Dermis microvascular lymphatic vessel endothelial cell (primary cell): ENCODE data around the gene LRG1. TPM values are rescaled to one million over a fixed set of nuclear protein-coding genes. Genes with fewer than 3 reads are reported as not detected.
A peak's percentile ranks its signal among the peaks of the same experiment; 100 is the strongest.

Experiments used
- DNase-seq, 2 donors: peaks; one replicate each; pipeline versions ENCODE4 v3.0.0 to v3.0.0-alpha.2; 2010; ENCODE audit warnings: low read depth in 2 of 2
- total RNA-seq: library from RNA; depleted of rRNA; stranded (reverse); fragments of >200 nt; gene quantifications from 2 replicates; pipeline ENCODE4 v1.2.1, GENCODE V29; 2014

Gene LRG1
- total RNA-seq, 1 donor from 2014 or later: 0.90 TPM

DNA sequence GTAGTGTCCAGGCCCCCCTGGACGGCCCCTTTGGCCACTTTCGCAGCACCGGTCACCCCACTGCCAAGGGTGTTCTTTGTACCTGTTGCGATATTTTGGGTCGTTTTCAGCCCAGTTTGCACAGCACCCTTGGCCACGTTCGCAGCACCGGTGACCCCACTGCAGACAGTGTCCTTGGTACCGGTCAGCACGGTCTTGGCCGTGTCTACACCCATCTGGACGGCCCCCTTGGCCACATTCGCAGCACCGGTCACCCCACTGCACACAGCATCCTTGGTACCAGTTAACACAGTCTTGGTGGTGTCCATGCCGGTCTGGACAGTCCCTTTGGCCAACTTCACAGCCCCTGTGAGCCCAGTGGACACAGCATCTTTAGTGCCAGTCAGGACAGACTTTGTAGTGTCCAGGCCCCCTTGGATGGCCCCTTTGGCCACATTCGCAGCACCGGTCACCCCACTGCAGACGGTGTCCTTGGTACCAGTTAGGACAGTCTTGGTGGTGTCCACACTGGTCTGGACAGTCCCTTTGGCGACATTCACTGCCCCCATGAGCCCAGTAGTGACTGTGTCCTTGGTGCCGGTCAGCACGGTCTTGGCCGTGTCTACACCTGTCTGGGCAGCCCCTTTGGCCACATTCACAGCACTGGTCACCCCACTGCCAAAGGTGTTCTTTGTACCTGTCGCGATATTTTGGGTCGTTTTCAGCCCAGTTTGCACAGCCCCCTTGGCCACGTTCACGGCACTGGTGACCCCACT is 28.4 kb downstream of the LRG1 start:
- no peak for DNase-seq

DNA sequence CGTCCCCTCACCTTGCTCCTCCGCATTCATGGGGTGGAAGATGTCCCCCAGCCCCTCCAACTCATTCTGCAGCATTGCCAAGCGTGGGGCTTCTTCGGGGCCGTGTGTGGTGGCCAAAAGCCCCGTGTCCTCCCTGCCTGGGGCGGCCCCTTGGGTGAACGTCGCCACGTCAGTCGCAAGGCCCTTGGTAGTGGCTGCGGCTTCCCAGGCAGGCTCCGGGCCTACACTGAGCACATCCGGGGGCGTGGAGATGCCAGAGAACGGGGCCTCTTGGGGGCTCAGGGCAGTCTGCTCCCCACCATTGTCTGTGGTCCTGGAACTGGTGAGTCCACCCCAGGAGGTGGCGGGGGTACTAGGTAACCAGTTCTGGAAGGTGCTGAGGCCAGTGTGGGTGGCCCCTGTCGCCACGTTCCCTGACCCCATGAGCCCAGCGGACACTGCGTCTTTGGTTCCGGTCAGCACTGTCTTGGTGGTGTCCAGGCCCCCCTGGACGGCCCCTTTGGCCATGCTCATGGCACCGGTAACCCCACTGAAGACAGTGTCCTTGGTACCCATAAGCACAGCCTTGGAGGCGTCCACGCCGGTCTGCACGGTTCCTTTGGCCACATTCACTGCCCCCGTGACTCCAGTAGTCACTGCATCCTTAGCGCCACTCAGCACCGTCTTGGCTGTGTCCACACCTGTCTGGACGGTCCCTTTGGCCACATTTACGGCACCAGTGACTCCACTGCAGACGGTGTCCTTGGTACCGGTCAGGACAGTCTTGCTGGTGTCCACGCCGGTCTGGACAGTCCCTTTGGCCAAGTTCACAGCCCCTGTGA is 29.2 kb downstream of the LRG1 start:
- no peak for DNase-seq

DNA sequence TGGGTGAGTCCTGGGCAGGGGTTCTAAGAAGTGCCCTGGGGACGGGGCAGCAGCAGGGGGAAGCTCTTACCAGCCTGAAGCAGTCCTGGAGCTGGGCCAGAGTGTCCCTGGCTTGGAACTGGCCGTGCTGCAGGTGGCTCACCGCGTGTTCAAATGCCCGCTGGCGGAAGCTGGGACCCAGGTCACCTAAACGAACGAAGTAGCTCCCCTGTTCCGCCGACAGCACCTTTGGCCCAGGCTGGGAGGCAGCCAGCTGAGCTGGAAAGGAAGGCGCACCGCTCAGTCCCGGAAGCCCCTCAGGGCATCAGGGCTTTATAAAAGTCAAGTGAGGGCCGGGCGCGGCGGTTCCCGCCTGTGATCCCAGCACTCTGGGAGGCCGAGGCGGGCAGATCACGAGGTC is 31.1 kb downstream of the LRG1 start:
- DNase-seq: peak in 1 of 2 donors; percentile 9

DNA sequence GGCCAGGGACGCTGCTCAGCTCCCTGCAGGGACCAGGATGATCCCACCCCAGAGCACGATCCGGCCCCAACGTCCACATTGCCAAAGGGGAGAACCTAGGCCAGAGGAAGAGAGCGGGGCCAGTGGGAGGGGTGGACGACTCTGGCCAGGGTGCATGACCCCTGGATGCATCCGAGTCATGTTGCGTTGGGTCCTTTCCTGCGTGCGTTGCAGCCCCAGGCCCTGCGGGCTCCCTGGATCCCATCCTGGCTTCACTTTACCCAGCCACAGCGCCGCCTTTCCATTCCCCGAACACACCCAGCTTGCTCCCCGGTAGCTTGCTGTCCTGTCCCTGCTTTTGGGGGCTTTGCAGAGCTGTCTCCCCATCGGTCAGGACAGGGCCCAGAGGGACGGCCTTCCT is 32.0 kb downstream of the LRG1 start:
- DNase-seq: no peak

DNA sequence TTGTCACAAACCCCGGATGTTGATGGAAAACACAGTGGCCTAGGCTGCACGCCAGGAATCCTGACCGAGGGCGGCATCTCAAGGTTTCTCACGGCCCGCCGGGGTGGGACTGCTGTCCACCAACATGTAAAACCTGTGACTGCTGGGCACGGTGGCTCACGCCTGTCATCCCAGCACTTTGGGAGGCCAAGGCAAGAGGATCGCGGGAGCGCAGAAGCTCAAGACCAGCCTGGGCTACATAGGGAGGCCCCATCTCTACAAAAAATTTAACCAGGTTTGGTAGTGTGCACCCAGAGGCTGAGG is 32.7 kb downstream of the LRG1 start:
- DNase-seq: no peak

DNA sequence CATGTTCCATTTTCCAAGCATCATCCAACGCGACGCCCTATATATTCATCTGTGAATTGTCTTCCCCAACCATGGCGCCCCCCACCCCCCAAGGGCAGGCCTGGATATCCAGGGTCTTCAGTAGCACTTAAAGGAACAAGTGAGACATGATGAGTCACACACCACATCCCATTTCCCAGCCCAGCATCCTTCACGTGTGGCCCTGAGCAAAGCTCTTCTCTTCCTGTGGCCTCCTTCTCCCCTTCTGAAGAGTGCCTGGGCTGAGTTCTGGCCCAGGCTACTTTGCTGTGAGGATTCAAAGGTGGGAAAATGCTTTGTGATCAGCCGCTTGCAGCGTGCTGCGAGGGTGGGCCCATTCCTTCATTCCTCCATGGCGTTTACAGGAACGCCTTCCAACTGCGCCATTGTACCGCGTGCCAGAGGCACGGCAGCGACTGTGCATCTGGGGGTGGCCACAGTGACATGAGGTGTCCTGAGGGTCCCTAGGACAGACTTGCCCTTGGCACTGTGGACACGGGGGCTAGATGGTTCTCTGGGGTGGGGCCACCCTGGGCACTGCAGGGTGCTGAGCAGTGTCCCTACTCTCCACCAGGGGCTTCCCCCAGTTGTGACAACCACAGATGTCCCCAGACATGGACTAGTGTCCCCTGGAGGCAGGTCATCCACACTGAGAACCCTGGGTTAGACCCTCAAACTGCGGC is 33.2 kb downstream of the LRG1 start:
- peak in 1 of 2 donors; percentile 54 for DNase-seq

DNA sequence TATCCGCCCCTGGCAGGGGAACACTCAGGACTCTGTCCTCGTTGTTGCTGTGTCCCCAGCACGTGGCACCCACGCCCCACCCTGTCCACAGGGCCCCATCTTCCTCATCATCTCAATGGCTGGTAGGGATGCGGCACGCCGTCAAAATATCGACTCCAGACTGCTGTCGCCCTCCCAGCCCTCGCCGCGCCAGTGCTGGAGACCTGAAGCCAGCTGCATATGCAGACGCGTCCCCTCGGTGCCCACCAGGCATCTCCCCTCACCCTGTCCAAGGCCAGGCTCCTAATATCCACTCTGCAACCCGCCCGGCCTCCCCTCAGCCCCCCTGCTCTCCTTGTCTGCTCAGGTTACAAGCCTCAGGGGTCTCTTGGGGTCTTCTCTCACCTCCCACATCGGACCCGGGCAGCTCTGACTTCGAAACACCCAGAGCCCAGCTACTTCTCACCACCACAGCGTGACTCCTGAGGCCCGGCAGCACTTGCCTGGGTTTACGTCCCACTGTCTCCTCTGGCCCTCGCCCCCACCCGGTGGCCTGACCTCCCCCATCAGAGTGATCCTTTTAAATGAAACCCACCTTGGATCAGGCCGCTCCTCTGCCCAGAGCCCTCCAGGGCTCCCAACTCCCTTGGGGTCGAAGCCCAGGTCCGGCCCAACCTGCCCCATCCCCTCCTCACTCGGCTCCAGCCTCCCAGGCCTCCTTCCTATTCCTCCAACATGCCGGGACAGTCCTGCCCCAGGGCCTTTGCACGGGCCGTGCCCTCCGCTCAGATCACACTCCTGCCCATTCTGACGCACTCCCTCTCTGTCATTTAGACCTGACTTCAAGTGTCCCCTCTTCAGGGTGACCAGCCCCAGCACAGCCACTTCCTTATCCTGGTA is 34.0 kb downstream of the LRG1 start:
- DNase-seq: no peak

DNA sequence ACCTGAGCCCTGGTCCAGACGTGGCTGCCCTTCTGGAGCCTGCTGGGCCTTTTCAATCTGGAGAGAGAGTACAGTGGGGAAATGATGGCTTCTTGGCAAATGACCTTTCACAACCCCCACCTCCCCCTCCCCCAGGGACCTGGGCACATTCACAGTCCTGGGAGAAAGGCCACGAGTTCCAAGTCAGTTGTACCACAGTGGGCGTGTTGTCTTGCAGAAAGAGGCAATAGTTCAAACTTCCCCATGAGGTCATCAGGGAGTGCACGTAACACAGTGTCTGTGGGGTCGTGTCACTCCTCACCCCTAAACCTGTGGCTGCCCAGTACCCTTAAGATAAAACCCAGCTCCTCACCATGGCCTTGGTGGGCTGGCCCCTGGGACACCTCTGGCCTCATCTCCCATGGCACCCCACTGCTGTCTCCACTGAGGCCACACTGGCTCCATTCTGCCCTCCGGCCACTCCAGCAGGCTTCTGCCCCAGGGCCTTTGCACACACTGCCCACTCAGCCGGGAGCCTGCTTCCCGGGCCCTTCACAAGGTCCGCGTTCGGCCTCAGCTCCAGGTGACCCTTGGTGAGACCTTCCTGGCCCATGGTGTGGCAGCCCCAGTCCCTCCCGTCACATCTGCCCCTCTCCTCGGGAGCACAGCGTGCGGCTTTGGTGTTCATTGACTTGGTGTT is 34.8 kb downstream of the LRG1 start:
- no peak for DNase-seq

DNA sequence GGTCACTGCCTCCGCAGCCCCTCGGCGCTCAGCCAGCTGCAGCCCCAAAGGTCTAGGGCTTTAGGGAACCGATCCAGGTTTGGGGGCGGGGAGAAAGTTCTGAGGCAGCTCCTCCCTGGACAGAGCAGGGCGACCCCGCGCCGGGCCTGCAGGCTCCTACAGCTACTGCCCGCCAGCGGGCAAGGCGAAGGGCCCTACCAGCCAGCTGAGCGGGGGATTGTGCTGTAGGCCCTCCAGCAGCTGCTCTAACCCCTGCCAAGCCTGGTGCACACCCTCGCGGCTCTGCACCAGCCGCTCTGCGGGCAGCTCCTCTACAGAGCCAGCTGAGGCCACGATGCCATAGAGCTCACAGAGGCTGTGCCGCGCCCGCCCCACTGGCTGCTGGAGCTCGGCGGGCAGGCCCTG is 35.5 kb downstream of the LRG1 start:
- no peak for DNase-seq

DNA sequence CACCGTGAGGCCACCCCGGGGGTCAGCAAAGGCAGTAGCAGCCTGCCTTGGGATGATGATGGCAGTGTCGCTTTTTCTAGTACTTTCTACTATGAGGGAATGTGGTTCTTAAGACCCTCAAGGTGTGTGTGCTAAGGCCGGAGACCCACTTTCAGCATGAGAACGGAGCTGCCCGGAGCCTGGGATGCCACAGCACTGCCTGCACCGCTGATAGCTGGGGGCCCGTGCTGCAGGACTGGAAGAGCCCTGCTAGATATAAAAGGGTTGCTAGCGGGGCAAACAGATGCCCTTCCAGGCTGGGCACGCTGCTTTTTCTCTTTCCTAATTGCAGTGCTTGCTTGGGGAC is 36.0 kb downstream of the LRG1 start:
- no peak for DNase-seq

DNA sequence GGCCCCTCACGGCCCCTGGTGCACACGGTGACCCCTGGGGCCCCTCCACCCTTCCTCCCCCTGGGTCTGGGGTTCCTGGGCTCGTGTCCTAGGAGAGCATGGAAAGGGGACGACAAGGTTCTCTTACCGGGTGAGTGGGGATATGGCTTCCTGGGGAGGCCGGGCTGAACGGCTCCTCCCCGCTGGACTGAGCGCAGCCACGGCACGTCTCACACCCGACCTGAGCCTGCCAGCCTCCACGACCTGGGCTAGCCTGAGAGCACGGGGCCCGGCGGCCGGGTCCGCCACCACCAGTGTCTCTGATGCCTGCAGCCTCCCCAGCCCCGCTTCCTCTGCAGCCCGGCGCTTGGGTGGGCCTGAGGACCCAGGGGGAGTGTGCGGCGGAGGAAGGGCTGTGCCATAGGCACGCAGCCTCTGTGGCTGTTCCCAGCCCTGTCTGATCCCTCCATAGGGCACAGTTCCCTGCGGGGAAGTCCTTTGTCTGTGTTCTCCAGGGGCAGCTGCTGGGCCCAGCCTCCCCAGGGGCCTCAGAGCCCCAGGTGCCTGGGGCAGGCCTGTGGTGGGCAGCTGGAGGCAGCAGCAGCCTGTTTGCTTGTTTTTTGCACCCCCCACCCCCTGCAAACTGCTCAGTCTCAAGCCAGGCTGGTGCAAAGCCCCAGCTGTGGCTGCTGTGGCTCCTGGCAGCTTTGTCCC is 36.6 kb downstream of the LRG1 start:
- DNase-seq: no peak

DNA sequence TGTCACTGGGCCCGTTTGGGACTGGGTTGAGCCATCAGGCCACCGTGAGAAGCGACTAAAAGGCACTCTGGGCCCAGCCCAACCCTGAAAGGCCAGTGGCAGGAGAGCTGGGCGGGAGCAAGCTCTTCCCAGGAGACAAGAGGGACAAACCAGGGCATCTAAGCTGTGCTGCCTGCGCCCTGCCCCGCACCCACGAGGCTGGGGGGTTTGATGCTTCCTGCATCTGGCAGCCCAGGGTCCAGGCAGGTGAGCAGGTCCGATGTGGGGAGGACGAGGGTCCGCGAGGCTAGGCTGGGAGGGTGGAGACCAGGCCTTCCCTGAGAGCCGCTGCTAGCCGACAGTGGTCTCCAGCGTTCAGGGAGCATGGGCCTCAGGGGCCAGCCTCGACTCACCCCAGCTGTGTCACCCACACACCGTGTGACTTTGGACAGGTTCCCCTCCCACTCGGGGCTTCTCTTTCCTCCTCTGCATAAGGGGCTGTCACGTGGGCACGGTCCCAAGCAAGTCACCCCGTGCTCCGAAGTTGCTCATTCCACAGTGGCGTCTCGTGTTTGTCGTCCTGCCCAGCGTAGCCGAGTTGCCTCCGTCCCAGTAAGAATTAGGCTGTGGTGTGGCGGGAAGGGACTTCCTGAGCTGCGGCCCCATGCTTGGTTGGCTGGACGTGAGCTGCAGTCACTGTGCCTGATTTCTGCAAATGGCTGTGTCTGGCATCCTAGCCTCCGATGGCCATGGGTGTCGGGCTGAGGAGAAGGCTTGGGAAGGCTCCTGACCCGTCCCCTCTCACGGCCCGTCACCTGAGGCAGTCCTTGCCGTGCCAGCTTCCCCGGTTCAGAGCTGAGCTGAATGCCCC is 37.3 kb downstream of the LRG1 start:
- no peak for DNase-seq

DNA sequence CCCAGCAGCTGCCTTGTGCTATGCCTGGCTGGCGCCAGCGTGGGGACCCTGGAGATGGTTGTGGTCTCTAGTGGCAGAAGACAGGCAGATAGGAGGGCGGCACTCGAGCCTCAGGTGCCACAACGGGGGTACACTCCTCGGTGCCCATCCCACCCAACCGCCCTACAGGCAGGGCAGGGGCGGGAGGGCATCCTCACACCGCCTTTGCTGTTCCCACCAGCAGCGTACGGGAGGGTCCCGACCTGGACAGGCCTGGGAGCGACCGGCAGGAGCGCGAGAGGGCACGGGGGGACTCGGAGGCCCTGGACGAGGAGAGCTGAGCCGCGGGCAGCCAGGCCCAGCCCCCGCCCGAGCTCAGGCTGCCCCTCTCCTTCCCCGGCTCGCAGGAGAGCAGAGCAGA is 38.1 kb downstream of the LRG1 start:
- no peak for DNase-seq

DNA sequence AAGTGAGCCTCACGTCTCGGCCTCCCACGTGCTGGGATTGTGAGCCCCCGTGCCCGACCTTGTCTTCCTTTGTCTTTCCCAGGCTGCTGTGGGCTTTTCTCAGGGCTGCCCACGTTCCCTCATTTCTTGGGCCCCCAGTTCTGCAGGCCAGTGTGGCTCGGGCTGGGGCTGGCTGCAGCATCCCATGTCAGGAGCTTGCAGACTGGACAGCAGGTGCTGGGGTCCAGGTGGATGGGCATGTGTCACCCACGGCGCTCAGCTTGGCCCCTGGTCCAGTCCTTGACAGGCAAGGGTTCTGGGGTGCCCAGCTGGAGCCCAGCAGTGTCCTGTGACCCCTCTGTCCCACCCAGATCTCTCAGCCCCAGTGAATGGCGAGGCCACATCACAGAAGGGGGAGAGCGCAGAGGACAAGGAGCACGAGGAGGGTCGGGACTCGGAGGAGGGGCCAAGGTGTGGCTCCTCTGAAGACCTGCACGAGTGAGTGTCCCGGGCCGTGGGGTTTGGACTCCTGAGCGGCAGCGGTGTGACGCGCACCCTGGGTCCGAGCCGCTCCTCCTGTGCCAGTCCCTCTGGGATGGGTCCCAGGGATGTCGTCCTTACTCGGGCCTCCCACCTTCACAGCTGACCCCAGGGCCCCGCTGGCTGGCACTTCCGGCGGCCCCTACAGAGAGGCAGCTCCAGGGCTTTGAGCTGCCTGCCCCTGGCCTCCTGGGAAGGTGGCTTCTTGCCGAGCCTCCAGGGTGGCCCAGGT is 38.8 kb downstream of the LRG1 start:
- DNase-seq: no peak

DNA sequence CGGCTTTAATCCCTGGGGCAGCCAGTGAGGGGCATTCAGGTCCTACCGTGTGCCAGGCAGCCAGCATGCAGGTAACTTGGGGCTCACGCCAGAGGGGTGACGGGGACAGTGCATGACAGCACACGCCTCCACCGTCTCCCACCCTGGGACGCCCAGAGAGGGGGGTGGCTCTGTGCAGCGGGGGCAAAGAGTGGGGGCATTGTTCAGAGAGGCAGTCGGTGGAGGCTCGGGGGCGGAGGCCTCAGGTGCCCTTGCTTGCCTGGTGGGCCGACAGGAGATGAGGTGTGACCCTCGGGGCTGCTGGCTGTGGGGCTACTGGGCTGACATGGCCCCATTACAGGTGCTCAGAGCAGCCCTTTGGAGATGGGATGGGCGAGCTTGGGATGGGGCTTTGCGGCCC is 40.0 kb downstream of the LRG1 start:
- DNase-seq: no peak

DNA sequence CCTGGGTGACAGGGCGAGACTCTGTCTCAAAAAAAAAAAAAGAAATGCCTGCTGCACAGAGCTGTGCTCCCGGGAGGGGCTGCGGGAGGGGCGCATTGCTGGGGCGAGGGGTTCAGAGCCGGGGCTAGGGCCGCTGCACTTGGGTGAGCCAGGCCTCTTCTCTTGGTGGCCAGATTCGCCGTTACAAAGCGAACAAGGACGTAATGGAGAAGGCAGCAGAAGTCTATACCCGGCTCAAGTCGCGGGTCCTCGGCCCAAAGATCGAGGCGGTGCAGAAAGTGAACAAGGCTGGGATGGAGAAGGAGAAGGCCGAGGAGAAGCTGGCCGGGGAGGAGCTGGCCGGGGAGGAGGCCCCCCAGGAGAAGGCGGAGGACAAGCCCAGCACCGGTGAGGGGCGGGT is 40.5 kb downstream of the LRG1 start:
- no peak for DNase-seq

DNA sequence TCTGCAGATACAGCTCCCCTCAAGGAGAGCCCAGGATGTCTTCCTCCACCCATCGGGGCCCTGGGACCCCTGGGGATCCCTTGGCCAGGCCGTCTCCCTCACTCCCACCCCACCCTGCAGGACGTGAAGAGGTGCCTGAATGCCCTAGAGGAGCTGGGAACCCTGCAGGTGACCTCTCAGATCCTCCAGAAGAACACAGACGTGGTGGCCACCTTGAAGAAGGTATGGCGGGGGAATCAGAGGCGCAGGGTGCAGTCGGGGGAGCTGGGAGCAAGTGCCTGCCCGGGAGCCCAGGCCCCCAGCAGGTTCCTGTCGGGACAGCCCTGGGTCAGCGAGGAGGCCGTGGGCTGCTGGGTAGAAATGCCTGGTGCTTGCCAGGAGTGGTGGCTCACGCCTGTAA is 41.1 kb downstream of the LRG1 start:
- no peak for DNase-seq

DNA sequence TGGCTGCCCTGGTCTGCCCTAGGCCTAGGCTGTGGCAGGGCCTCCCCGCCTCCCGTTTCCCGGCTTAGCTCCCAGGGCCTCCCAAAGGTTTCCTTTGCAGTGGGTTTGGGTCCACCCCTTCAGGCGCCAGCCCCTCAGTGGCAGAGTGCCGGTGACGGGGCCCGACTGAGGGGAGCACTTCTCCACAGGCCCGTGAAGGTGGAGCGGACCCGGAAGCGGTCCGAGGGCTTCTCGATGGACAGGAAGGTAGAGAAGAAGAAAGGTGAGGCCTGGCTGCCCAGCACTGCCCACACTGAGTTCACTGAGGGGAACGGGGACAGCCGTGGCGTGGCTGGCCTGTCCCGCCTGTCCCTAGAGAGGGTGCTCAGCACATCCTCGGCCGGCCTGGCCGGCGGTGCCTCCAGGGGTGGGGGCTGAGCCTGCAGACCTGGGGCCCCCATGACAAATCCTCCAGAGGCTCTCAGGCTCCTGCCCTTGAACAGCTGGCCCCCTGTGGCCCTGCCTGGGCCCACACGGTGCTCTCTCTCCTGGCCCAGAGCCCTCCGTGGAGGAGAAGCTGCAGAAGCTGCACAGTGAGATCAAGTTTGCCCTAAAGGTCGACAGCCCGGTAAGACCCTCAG is 42.0 kb downstream of the LRG1 start:
- no peak for DNase-seq
